NOMO-1 (cell line): ENCODE measurements around the gene ADD1.

ENCODE experiments used
- DNase-seq, 2 experiments: peaks; one replicate each; lab custom pipeline; 2025; ENCODE audit not compliant: unreplicated experiment in 2 of 2; lab: John Stamatoyannopoulos, UW

The ADD1 gene

GRCh38 chr4:2843263-2843940 is at the start of gene ADD1:
ADD1 (plus strand) TSS chr4:2843844; CDS start chr4:2875916, 32,072 bp downstream.
- peak; percentile 79 to 95 for DNase-seq

GRCh38 chr4:2794486-2795299 is 49.0 kb upstream of the ADD1 start:
- DNase-seq, result peak in 1 of 2 experiments; percentile 48

GRCh38 chr4:2795300-2795892 is 48.2 kb upstream of the ADD1 start:
- DNase-seq, result no peak

GRCh38 chr4:2795893-2796848 is 47.5 kb upstream of the ADD1 start:
- DNase-seq, result no peak

GRCh38 chr4:2796849-2797544 is 46.6 kb upstream of the ADD1 start:
- DNase-seq, result no peak

GRCh38 chr4:2797545-2798305 is 45.9 kb upstream of the ADD1 start:
- DNase-seq, result no peak

- peak; percentile 25 to 61 for DNase-seq
Measured at GRCh38 chr4:2798399-2799223, 45.0 kb upstream of the ADD1 start.

- peak; percentile 27 to 42 for DNase-seq
Measured at GRCh38 chr4:2799224-2799911, 44.3 kb upstream of the ADD1 start.

GRCh38 chr4:2799971-2800690 is 43.5 kb upstream of the ADD1 start:
- no peak for DNase-seq

- DNase-seq, result peak; percentile 88 to 91
Measured at GRCh38 chr4:2800691-2801596, 42.7 kb upstream of the ADD1 start.

- no peak for DNase-seq
Measured at GRCh38 chr4:2802618-2803531, 40.8 kb upstream of the ADD1 start.

GRCh38 chr4:2803624-2804448 is 39.8 kb upstream of the ADD1 start:
- DNase-seq, result no peak

- no peak for DNase-seq
Measured at GRCh38 chr4:2804449-2804972, 39.1 kb upstream of the ADD1 start.

- DNase-seq, result no peak
Measured at GRCh38 chr4:2804973-2805501, 38.6 kb upstream of the ADD1 start.
